GM21737 (cell line): ENCODE results near the gene PDZD8.
"Not testable (repeated sequence)": the region's sequence is repeated elsewhere in the genome, so short reads cannot be mapped to it uniquely, and the experiment has no call there.

Experiments
- ATAC-seq: cut with Tn5 transposase; IDR thresholded peaks from one replicate; pipeline ENCODE4 v1.9.1; 2021; ENCODE audit warnings: mild to moderate bottlenecking, moderate library complexity; ENCODE audit not compliant: unreplicated experiment

The PDZD8 gene

DNA sequence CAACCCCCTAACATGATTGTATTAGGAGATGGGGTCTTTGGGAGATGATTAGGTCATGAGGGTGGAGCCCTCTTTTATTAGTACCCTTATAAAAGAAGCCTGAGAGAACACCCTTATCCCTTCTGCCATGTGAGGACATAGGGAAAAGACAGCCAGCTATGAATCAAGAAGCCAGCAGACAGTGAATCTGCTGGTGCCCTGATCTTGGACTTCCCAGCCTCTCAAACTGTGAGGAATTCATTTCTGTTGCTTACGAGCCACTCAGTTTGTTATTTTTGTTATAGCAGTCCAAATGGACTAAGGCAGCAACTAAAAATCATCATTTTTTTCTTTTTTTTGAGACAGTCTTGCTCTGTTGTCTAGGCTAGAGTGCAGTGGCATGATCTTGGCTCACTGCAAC, 74.6 kb downstream of the PDZD8 start:
- ATAC-seq = no peak

DNA sequence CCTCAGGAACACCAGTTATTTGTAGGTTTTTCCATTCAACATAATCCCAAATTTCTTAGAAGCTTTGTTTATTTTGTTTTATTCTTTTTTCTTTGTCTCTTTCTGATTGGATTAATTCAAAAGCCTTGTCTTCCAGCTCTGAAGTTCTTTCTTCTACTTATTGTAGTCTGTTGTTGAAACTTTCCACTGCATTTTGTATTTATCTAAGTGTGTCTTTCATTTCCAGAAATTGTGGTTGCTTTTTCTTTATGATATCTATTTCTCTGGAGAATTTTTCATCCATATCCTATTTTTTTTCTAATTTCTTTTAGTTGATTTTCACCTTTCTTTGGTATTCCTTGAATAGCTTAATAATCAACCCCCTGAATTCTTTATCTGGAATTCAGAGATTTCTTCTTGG, 75.8 kb downstream of the PDZD8 start:
- ATAC-seq = no peak

DNA sequence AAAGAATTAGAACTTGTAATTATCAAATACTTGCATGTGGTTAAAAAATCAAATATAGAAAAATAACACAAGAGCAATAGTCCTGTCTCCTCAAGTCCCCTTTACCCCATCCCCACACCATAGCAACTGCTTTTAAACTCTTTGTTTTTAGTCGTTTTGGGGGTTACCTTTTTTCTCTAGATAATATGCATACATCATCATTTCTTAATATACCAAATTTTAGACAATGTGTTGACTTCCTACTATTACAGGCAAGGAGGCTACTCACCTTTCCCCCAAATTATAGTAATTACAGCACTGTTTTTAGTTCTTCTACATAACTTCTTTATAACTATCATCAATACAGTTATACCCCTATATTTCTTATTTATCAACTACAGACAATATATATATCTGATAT, 77.0 kb downstream of the PDZD8 start:
- ATAC-seq = no peak

DNA sequence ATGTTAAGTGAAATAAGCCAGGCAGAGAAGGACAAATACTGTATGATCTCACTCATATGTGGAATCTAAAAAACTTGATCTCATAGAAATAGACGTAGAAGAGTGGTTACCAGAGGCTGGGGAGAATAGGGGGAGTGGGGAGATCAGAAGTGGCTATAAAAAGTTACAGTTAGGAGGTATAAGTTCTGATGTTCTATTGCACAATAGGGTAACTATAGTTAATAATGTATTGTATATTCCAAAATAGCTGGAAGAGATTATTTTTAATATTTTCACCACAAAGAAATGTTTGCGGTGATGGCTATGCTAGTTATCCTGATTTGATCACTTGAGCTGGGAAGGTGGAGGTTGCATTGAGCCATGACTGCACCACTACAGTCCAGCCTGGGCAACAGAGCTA, 80.5 kb downstream of the PDZD8 start:
- no peak for ATAC-seq

DNA sequence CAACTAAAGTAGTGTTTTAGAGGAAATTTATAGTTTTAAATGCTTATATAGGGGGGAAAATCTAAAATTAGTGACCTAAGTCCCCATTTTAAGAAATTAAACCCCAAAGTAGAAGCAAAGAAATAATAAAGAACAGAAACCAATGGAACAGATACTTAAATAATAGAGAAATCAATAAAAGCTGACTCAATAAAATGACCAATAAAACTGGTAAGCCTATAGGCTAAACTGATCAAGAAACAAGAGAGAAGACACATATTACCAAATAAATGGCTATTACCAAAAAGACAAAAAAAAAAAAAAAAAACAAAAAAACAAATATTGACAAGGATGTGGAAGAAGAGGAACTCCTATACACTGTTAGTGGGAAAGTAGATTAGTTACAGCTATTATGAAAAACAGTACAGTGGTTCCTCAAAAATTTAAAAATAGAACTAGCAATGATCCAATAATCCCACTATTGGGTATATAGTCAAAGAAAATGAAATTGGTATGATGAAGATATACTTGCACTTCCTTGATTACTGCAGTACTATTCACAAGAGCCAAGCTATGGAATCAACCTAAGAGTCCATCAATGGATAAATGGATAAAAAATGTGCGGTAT, 81.1 kb downstream of the PDZD8 start:
- no peak for ATAC-seq

DNA sequence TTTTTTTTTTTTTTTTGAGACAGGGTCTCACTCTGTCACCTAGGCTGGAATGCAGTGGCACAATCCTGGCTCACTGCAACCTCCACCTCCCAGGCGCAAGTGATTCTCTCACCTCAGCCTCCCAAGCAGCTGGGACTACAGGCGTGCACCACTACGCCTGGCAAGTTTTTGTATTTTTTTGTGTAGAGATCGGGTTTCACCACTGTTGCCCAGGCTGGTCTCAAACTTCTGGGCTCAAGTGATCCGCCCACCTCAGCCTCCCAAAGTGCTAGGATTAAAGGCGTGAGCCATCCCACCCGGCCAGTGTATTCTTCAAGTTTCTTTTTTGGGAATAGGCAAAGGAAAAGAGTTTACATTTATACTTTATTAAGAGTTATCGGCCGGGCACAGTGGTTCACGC, 84.4 kb downstream of the PDZD8 start:
- not testable (repeated sequence) for ATAC-seq

DNA sequence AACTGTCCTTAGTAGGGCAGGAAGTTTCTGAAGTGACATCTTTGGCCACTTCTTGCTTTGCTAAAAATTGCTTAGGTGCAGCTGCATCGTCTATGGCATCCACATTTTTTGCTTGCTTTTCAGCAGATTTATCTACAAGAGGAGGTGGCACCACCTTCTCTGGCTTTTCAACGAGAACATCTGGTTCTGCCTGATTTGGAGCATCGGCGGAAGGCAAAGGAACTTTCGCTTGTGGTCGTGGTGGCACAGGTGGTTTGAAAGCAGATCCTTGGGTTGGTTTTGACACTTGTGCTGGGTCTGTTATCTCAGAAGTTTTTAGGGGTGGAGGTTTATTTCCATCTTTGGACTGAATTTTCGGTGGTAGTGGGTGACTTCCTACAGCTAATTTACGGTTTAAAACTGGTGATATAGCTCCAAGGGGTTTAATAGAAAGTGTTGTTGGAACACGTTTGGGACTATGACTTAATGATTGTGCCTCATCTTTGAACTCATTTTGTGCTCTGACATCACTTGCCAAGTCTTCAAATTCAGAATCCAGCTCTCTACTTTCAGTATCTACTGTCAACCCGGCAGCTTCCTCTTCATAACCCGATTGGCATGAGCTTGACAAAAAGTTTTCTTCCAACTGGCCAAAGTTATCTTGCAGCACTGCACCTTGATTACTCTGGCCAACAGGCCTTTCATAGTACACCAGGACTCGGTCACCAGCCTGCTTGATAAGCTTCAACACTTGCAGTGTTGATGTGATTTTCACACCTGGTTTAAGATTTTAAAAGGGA, 90.3 kb downstream of the PDZD8 start:
- ATAC-seq = no peak

DNA sequence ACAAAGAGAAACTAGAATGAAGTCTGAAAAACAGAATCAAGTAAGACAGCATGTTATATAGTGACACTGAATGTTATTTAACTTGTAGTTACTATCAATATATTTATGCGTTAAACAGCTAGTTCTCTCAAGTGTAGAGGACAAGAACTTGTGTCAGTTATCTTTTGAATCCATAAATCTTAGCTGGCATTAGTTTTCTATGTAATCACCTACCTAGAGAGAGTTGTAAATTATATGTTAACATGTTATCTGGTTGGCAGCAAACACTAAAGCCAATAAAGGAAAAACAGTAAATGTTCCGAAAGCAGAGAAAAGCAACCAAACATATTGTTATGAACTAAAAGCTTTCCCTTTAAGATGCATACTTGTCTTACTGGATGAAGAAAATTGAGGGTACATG, 97.6 kb downstream of the PDZD8 start:
- no peak for ATAC-seq

DNA sequence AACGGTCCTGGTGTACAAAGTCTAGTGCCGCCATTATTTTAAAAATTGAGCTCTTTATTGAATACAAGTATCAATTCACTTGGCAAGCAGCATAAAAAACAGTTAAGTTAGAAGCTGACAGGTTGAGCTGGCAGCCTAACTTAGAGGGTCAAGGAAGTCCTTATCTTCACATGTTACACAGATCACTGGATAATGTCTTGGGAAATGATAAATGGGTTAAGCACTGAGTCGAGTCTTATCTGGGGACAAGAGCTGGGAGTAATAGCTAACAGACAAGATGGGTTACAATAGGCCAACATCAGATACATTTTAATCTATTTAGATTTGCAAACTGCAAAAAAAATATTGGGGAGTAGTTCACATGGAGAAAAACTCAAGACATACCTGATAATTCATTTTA, 100.1 kb downstream of the PDZD8 start:
- no peak for ATAC-seq

DNA sequence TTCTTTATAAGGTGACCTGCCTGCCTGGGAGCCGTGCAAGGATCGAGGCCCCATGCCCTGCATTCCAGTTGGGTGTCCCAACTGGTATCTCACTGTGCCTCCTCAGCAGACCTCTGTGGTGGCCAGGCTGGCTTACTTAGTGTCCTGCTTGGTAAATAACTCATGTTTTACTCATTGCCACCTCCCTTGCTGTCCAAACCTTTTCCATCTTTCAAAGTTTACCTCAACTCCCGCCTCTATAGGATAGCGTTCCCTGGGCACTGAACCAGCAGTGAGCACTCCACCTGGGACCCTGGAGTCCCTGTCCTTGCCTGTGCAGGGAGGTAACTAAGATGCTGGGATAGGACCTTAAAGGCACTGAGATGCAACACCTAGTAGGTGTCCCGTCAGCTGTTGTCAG, 100.7 kb downstream of the PDZD8 start:
- no peak for ATAC-seq

DNA sequence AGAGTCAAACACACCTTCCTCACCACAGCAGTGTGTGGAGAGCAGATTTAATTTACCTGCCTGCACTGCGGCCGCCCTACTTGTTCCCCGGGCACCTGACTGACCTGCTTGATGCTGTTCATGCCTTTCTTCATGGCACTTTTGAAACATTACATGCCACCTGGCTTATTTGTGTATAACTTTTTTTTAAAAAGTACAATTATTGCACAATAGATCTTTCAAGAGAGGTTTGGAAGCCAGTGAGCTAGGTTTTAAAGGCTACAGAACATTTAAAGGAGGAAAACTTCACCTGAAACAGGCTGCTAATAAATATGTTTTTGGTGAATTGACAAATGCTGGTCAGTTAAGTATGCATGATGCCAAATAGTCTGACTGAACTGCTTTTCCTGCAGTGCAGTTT, 101.3 kb downstream of the PDZD8 start:
- no peak for ATAC-seq

DNA sequence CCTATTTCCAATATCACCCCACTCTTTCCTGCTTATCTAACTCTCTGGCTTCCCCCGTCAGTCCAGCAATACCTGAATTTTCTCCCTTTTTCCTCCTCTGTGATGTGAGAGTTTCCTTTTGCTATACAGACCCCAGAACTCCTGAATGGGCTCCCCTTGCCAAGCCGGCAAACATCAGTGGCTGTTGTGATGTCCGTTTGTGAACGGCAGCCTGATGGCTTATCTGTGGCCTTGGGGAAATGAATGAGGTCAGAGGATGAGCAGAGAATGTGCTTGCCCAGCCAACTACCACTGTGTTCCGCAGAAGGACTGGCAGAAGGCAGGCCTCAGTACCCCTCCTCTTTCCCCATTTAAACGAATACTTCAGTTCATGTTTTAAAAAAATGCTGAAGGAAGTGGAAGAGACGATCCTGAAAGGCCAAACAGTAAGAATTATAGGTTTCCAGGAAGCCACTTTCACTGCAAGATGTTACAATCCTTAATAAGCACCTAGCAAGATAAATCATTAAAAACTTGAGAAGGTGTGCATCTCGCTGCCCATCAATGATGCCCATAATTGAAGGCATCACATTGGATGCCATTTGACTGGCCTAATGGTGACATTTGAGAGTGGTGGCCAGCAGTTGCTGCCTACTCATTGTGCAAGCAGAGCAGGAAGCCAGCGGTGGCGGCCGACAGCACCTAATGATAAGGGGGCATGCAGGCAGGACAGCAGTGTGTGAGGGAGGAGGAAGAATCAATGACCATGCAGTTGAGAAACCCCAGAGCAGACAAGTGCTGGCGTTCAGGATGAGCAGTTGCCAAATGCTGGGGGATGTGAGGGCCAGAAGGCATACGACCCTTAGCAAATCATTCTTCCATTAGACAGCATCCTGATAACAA, 102.8 kb downstream of the PDZD8 start:
- ATAC-seq = no peak

DNA sequence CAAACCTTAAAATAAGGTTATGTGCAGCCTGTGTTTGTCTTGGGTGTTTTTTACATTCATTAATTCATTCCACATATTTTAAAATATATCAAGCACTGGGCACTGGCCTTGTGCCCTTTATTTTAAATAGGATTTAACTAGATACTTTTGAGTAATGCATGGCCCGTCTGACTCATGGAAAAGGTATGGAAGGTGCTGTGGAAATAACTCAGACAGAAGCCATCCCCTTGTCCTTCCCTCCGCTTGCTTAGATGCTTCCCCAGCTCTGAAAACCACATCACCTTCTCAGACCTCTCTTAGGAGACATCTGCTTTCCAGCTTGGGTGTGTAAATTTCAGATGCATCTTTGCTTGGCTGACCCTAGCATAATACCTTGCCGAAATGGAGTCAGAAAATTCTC, 103.8 kb downstream of the PDZD8 start:
- ATAC-seq = no peak

DNA sequence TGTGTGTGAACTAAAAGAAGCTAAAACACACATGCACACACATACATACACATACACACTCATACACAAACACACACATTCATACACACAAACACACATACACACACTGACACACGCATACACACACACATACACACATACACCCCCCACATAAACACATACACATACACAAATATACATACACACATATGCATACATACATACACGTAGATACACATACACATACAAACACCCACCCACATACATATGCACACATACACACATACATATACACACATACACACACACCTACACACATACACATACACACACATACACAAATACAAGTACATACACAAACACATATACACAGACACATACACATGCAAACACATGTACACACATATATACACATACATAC, 106.3 kb downstream of the PDZD8 start:
- no peak for ATAC-seq

DNA sequence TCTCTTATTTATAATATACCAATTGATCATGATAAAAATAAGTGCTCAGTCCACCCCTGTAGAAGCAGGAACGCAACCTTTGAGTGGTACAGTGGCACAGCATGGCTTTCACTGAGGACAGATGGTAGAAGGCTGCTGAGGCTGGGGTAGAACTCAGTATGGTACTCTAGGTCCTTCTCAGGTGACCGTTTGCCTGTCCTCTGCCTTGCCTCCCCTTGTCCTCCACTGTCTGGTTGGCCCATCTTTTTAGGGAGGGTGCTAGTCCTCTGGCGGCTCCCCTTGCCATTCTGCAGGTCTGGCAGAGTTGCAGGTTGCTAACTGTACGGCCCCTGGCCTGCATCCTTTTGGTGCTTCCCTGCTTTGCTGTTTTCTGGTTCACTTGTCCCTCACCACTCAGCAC, 107.0 kb downstream of the PDZD8 start:
- no peak for ATAC-seq

DNA sequence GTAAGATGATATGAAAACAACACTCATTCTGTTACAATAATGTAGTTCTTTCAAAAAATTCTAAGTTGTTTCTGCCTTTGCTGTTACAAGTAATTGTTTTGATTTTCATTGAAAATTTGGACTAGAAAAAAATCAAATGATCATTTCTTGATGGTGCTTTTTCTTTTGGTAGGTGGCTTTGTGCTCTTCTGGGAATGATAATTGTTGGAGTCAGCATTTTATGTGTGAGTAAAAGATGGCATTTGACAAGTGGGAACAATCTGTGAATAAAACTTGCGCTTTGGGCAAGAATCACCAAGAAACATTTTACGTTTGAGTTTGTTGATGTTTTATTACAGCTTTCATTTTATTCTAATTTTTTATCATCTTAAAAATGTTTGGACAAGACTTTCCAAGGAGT, 108.4 kb downstream of the PDZD8 start:
- no peak for ATAC-seq

DNA sequence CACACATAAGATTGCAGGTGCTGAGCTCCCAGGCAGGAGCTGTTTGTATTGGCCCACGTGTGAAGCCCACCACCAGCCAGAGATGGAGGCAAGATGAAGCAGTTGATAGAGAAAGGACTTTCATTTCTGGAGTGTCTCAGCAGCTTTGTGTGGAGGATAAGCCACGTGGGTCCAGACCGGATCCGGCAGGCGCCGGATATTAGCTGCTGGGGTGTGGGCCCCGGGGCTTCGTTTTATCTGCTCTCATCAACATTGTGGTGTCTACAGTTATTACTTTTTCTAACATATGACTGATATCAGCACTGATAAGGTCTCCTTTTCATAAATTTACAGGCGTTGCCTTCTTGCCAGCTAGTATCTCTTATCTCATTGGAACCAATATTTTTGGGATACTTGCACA, 108.8 kb downstream of the PDZD8 start:
- ATAC-seq = no peak

DNA sequence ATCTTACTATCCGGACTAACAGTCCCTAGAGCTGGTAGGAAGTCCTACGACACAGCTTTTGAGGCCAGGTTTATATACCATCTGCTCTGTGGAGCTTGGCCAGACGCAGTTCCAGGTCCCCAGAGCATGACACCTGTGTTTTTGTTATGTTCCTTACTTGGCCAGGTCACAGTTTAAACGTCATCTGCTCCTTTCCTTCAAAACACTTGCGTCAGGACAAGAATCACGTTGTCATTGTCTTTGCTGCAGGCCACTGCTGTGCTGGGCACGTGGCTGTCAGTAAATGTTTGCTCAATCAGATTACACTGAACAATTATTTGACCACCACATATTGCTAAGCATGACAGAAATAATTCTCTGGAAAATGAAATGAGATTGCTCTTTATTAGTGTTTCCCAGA, 110.5 kb downstream of the PDZD8 start:
- ATAC-seq = no peak

DNA sequence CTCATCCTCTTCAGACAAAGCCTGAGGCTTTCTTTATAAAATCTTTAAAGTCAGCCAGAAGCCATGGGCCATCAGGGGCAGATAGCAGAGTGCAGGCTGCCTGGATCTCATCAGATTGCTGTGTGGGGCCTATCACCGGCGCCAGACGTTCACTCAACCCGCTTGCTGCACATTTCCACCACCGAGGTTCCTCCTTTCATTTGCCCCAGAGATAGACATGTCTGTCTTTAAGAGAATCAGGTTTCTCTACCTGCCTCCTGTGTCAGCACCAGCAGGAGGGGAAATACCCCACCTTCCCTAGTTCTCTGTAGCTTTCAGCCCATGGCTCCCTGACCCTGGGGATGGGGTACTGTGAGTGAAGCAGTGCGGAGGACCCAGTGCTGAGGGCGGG, 112.3 kb downstream of the PDZD8 start:
- ATAC-seq = no peak

DNA sequence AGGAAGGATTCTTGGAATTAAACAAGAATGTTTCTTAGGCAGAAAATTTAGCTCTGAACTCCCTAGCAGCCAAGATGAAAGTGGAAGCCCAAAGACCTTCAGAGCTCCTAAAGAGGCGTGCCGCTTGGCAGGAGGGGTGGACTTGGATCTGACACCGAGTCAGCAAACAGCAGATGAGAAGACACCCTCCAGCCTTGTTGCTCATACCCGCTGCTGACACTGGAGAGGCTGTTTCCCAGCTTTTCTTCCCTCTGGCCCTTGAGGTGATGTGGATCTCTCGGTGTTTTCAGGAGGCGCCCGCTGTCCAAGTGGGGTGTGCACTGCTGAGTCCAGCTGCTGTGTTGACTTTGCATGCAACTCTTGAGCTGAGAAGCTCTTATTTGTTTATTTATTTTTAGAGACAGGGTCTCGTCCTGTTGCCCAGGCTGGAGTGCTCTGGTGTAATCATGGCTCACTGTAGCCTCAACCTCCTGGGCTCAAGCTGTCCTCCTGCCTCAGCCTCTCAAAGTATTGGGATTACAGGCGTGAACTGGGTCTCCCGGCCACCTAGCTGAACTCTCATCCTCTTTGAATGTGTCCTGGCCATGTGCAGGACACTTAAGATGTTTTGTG, 112.8 kb downstream of the PDZD8 start:
- no peak for ATAC-seq

DNA sequence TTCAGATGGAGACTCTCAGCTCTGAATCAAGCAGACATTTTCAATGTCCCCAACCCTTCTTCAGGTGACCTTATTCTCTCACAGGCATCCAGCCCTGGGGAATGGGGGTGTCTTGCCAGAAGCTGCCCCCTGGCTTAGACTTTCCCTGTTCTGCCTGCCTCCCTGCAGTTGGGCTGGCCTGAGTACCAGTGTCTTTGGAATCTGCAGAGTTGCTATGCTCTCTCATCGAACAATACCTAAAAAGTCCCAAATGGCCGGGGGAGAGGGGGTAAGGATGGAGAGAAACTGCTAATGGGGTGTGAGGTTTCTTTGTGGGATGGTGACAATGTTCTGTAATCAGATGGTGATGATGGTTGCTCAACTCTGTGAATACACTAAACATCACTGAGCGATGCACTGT, 113.7 kb downstream of the PDZD8 start:
- ATAC-seq = no peak

DNA sequence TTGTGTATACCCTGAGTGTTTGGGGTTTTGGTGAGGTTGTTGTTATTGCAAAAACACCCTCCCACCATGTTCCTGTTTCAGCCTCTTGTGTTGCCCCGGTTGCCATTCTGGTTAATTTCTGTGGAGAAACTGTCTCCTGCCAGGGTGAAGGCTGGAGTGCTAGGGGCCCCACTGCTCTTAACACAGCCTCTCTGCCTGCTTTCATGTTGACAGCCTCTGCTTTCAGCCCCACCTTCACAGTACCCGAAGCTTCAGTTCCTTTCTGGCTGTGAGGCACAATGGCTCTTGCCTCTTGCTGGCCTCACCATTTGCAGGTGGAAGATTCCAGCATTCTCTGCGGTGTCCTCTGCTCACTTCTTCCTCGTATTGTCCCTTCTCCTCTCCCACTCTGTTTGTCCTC, 115.2 kb downstream of the PDZD8 start:
- no peak for ATAC-seq
